HCT116 (cell line): ENCODE data around the gene SEMA5B.

ENCODE experiments used
- CEBPB ChIP-seq: IDR thresholded peaks from 2 replicates; pipeline ENCODE4 v1.6.1; 2012; ENCODE audit warnings: low read depth
- EZH2phosphoT487 ChIP-seq: fragments of 200-600 bp; IDR thresholded peaks from 2 replicates; pipeline ENCODE4 v1.6.1; 2018; ENCODE audit warnings: antibody characterized with exemption, borderline replicate concordance
- FOSL1 ChIP-seq: IDR thresholded peaks from 2 replicates; pipeline ENCODE4 v1.6.1; 2012; ENCODE audit warnings: low read depth
- JUND ChIP-seq: IDR thresholded peaks from 2 replicates; pipeline ENCODE4 v1.6.1; 2012
- POLR2A ChIP-seq: IDR thresholded peaks from 2 replicates; pipeline ENCODE4 v1.7.0; 2011; ENCODE audit warnings: borderline replicate concordance; ENCODE audit not compliant: insufficient read depth, insufficient read length; ENCODE audit errors: extremely low read depth
- POLR2AphosphoS5 ChIP-seq: IDR thresholded peaks from 2 replicates; pipeline ENCODE4 v1.6.1; 2011; ENCODE audit warnings: mild to moderate bottlenecking, low read depth, low read length, moderate library complexity
- RAD21 ChIP-seq: IDR thresholded peaks from 2 replicates; pipeline ENCODE4 v1.6.1; 2012; ENCODE audit warnings: low read depth, mild to moderate bottlenecking
- SP1 ChIP-seq: IDR thresholded peaks from 2 replicates; pipeline ENCODE4 v1.6.1; 2012; ENCODE audit warnings: low read depth
- TF ChIP-seq, protein P1 (sequence below), 3 experiments: fragments of 200-600 bp in 1 of 3; sonication (generic) in 1 of 3; IDR thresholded peaks in 2 of 3; conservative IDR thresholded peaks in 1 of 3; 2 replicates each; pipeline ENCODE4 v1.5.1; 2012 to 2017; ENCODE audit warnings: low read depth in 2 of 3, low read length in 2 of 3, antibody characterized with exemption in 1 of 3, borderline replicate concordance in 1 of 3, control low read depth in 1 of 3, mild to moderate bottlenecking in 1 of 3, mixed read lengths in 1 of 3, mixed run types in 1 of 3, moderate library complexity in 1 of 3; ENCODE audit not compliant: insufficient read depth in 1 of 3
- TF ChIP-seq, protein P2 (sequence below): IDR thresholded peaks from 2 replicates; pipeline ENCODE4 v1.6.1; 2012; ENCODE audit warnings: low read depth
- TF ChIP-seq, protein P3 (sequence below): IDR thresholded peaks from 2 replicates; pipeline ENCODE4 v1.6.1; 2011; ENCODE audit warnings: mild to moderate bottlenecking, low read length, moderate library complexity; ENCODE audit not compliant: insufficient replicate concordance; ENCODE audit errors: extremely low read depth

DNA sequence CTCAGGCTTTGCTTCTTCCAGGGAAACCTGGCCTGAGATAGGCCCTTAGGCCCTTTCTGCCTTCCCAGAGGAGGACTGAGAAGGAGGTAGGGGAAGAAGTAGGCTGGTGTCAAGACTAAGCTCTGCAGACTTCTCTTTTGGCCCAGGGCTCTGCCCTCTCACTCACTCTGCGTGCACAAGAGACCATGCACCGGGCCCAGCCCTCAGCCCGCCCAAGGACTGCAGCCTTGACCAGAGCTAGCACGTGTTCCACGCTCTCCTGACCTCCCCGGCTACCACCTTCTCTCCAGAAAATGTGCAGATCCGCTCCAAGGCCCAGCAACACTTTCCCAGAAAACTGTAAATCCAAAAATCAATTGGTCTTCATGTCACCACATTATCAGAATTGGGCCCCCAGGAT is 59.8 kb downstream of the SEMA5B start:
- TF ChIP-seq EZH2phosphoT487 (no peak), RAD21 (no peak), POLR2AphosphoS5 (no peak), POLR2A (no peak), SP1 (no peak), CEBPB (no peak), JUND (no peak), FOSL1 (no peak)
- TF ChIP-seq, protein P1, sequence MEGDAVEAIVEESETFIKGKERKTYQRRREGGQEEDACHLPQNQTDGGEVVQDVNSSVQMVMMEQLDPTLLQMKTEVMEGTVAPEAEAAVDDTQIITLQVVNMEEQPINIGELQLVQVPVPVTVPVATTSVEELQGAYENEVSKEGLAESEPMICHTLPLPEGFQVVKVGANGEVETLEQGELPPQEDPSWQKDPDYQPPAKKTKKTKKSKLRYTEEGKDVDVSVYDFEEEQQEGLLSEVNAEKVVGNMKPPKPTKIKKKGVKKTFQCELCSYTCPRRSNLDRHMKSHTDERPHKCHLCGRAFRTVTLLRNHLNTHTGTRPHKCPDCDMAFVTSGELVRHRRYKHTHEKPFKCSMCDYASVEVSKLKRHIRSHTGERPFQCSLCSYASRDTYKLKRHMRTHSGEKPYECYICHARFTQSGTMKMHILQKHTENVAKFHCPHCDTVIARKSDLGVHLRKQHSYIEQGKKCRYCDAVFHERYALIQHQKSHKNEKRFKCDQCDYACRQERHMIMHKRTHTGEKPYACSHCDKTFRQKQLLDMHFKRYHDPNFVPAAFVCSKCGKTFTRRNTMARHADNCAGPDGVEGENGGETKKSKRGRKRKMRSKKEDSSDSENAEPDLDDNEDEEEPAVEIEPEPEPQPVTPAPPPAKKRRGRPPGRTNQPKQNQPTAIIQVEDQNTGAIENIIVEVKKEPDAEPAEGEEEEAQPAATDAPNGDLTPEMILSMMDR (IDR thresholded peaks at IDR 0.05 in 2 of 3, conservative IDR thresholded peaks at IDR 0.05 in 1 of 3; ENCODE audit: borderline replicate concordance in 1 of 3, insufficient read depth in 1 of 3, low read depth in 2 of 3, low read length in 2 of 3), result no peak
- TF ChIP-seq, protein P2, sequence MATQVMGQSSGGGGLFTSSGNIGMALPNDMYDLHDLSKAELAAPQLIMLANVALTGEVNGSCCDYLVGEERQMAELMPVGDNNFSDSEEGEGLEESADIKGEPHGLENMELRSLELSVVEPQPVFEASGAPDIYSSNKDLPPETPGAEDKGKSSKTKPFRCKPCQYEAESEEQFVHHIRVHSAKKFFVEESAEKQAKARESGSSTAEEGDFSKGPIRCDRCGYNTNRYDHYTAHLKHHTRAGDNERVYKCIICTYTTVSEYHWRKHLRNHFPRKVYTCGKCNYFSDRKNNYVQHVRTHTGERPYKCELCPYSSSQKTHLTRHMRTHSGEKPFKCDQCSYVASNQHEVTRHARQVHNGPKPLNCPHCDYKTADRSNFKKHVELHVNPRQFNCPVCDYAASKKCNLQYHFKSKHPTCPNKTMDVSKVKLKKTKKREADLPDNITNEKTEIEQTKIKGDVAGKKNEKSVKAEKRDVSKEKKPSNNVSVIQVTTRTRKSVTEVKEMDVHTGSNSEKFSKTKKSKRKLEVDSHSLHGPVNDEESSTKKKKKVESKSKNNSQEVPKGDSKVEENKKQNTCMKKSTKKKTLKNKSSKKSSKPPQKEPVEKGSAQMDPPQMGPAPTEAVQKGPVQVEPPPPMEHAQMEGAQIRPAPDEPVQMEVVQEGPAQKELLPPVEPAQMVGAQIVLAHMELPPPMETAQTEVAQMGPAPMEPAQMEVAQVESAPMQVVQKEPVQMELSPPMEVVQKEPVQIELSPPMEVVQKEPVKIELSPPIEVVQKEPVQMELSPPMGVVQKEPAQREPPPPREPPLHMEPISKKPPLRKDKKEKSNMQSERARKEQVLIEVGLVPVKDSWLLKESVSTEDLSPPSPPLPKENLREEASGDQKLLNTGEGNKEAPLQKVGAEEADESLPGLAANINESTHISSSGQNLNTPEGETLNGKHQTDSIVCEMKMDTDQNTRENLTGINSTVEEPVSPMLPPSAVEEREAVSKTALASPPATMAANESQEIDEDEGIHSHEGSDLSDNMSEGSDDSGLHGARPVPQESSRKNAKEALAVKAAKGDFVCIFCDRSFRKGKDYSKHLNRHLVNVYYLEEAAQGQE, result no peak
- TF ChIP-seq, protein P3, sequence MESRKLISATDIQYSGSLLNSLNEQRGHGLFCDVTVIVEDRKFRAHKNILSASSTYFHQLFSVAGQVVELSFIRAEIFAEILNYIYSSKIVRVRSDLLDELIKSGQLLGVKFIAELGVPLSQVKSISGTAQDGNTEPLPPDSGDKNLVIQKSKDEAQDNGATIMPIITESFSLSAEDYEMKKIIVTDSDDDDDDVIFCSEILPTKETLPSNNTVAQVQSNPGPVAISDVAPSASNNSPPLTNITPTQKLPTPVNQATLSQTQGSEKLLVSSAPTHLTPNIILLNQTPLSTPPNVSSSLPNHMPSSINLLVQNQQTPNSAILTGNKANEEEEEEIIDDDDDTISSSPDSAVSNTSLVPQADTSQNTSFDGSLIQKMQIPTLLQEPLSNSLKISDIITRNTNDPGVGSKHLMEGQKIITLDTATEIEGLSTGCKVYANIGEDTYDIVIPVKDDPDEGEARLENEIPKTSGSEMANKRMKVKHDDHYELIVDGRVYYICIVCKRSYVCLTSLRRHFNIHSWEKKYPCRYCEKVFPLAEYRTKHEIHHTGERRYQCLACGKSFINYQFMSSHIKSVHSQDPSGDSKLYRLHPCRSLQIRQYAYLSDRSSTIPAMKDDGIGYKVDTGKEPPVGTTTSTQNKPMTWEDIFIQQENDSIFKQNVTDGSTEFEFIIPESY, result no peak
